Fibroblast of lung (primary cell): ENCODE results near the gene SAPCD1. TPM values are rescaled to one million over a fixed set of nuclear protein-coding genes. Genes with fewer than 3 reads are reported as not detected.
A peak's percentile ranks its signal among the peaks of the same experiment; 100 is the strongest.

ENCODE experiments used
- DNase-seq, 2 donors: peaks; one replicate each; pipeline versions ENCODE4 v3.0.0 to v3.0.0-alpha.2; 2010; ENCODE audit warnings: low read depth in 2 of 2
- H2AFZ ChIP-seq: 2 replicates; pipeline ENCODE4 v1.5.1; 2012; ENCODE audit warnings: low read length, control low read depth, inconsistent platforms
- H3K27ac ChIP-seq: 2 replicates; pipeline ENCODE4 v1.5.1; 2011; ENCODE audit warnings: low read length, control low read depth; ENCODE audit not compliant: insufficient read depth
- H3K27me3 ChIP-seq: 2 replicates; pipeline ENCODE4 v1.5.1; 2011; ENCODE audit warnings: mild to moderate bottlenecking, low read length; ENCODE audit not compliant: control insufficient read depth, insufficient read depth
- H3K36me3 ChIP-seq: 2 replicates; pipeline ENCODE4 v1.5.1; 2011; ENCODE audit warnings: low read length; ENCODE audit not compliant: control insufficient read depth, insufficient read depth
- H3K4me1 ChIP-seq: 2 replicates; pipeline ENCODE4 v1.5.1; 2011; ENCODE audit warnings: low read length; ENCODE audit not compliant: control insufficient read depth, insufficient read depth; ENCODE audit errors: extremely low read depth
- H3K4me2 ChIP-seq: 2 replicates; pipeline ENCODE4 v1.5.1; 2011; ENCODE audit warnings: low read length, control low read depth; ENCODE audit not compliant: insufficient read depth; ENCODE audit errors: extremely low read depth
- H3K4me3 ChIP-seq, 4 experiments: fragments of 200-600 bp in 1 of 4; sonication (generic) in 1 of 4; replicated peaks in 1 of 4; 2 replicates each; pipeline ENCODE4 v1.5.1; 2011 to 2016; ENCODE audit warnings: low read length in 4 of 4, low read depth in 3 of 4, mild to moderate bottlenecking in 3 of 4, control low read depth in 2 of 4, inconsistent platforms in 1 of 4, mixed read lengths in 1 of 4; ENCODE audit not compliant: insufficient read depth in 1 of 4; ENCODE audit errors: control extremely low read depth in 1 of 4
- H3K79me2 ChIP-seq: 2 replicates; pipeline ENCODE4 v1.5.1; 2012; ENCODE audit warnings: mild to moderate bottlenecking, low read length, inconsistent platforms; ENCODE audit not compliant: control insufficient read depth, insufficient read depth
- H3K9ac ChIP-seq: 2 replicates; pipeline ENCODE4 v1.5.1; 2011; ENCODE audit warnings: mild to moderate bottlenecking, low read length, control low read depth; ENCODE audit not compliant: insufficient read depth
- H3K9me3 ChIP-seq: 2 replicates; pipeline ENCODE4 v1.5.1; 2012; ENCODE audit warnings: low read depth, low read length; ENCODE audit not compliant: control insufficient read depth, insufficient read depth
- H4K20me1 ChIP-seq: 2 replicates; pipeline ENCODE4 v1.5.1; 2011; ENCODE audit warnings: low read length; ENCODE audit not compliant: control insufficient read depth, insufficient read depth; ENCODE audit errors: extremely low read depth
- CTCF ChIP-seq, 2 donors: IDR thresholded peaks in 1 of 2; conservative IDR thresholded peaks in 1 of 2; 1 replicate in 1 of 2; 2 replicates in 1 of 2; pipeline ENCODE4 v1.5.1; 2011 to 2012; ENCODE audit warnings: low read length in 2 of 2, control low read depth in 1 of 2, inconsistent platforms in 1 of 2, low read depth in 1 of 2, mild to moderate bottlenecking in 1 of 2
- EZH2 ChIP-seq: IDR thresholded peaks from 2 replicates; pipeline ENCODE4 v1.5.1; 2012; ENCODE audit warnings: low read length, control low read depth, mild to moderate bottlenecking; ENCODE audit errors: missing control alignments
- polyA plus RNA-seq, 2 donors: library from polyadenylated mRNA; depleted of rRNA in 1 of 2; stranded (reverse) in 1 of 2; unstranded in 1 of 2; fragments of >200 nt; gene quantifications; 2 replicates each; pipeline ENCODE4 v1.2.1, GENCODE V29; 2011 to 2012; ENCODE audit warnings: missing spikeins in 1 of 2
- total RNA-seq: library from RNA; depleted of rRNA; stranded (reverse); fragments of >200 nt; gene quantifications from 2 replicates; pipeline ENCODE4 v1.2.1, GENCODE V29; 2014

The SAPCD1 gene
- total and polyA plus RNA-seq, 2 donors (not counting 1 experiment from before 2014, with no cell fraction given) = 0.50 to 1.3 TPM

GRCh38 chr6:31733734-31734133, 28.7 kb upstream of the SAPCD1 start:
- TF ChIP-seq CTCF (conservative IDR thresholded peaks at IDR 0.05 in 1 of 2, IDR thresholded peaks at IDR 0.05 in 1 of 2; ENCODE audit: low read depth in 1 of 2, low read length in 2 of 2) (no peak), EZH2 (no peak)
- Histone ChIP-seq H3K27ac (peak overlapping the region; percentile 88), H3K4me1 (peaks cover 33% of the 10 kb centered on the region), H3K27me3 (no peaks in the 10 kb centered on the region), H2AFZ (no peak overlapping the region), H3K36me3 (peaks cover 24% of the 10 kb centered on the region), H3K79me2 (peaks cover 50% of the 10 kb centered on the region), H4K20me1 (no peaks in the 10 kb centered on the region), H3K9ac (no peak overlapping the region), H3K4me2 (peak overlapping the region; percentile 97), H3K9me3 (no peaks in the 10 kb centered on the region), H3K4me3 (peak overlapping the region; percentile 8 to 99 (median 94))
- no peak for DNase-seq

GRCh38 chr6:31734247-31734820, 28.1 kb upstream of the SAPCD1 start:
- H3K9me3 ChIP-seq = no peaks in the 10 kb centered on the region
- DNase-seq = no peak
- H3K36me3 ChIP-seq = peaks cover 24% of the 10 kb centered on the region
- H3K4me3 ChIP-seq = peak overlapping the region; percentile 89 to 99 (median 97)
- peak overlapping the region; percentile 97 for H3K4me2 ChIP-seq
- H3K27me3 ChIP-seq = no peaks in the 10 kb centered on the region
- H4K20me1 ChIP-seq = no peaks in the 10 kb centered on the region
- H3K27ac ChIP-seq = peak overlapping the region; percentile 88
- no peak overlapping the region for H2AFZ ChIP-seq
- TF ChIP-seq EZH2 (no peak), CTCF (conservative IDR thresholded peaks at IDR 0.05 in 1 of 2, IDR thresholded peaks at IDR 0.05 in 1 of 2; ENCODE audit: low read depth in 1 of 2, low read length in 2 of 2) (no peak)
- H3K9ac ChIP-seq = peak overlapping the region; percentile 77
- H3K4me1 ChIP-seq = peaks cover 34% of the 10 kb centered on the region
- H3K79me2 ChIP-seq = peaks cover 45% of the 10 kb centered on the region

- H3K79me2 ChIP-seq = peaks cover 46% of the 10 kb centered on the region
- H3K27me3 ChIP-seq = no peaks in the 10 kb centered on the region
- peak overlapping the region; percentile 97 for H3K4me2 ChIP-seq
- H4K20me1 ChIP-seq = no peaks in the 10 kb centered on the region
- peak; percentile 21 to 73 for DNase-seq
- no peaks in the 10 kb centered on the region for H3K9me3 ChIP-seq
- peaks cover 35% of the 10 kb centered on the region for H3K4me1 ChIP-seq
- peak overlapping the region; percentile 89 to 99 (median 97) for H3K4me3 ChIP-seq
- no peak overlapping the region for H2AFZ ChIP-seq
- H3K9ac ChIP-seq = peak overlapping the region; percentile 77
- H3K27ac ChIP-seq = peak overlapping the region; percentile 88
- TF ChIP-seq CTCF (conservative IDR thresholded peaks at IDR 0.05 in 1 of 2, IDR thresholded peaks at IDR 0.05 in 1 of 2; ENCODE audit: low read depth in 1 of 2, low read length in 2 of 2) (no peak), EZH2 (no peak)
- H3K36me3 ChIP-seq = peaks cover 24% of the 10 kb centered on the region
Observed at GRCh38 chr6:31734821-31735406, 27.5 kb upstream of the SAPCD1 start.
